Measurements from ENCODE around the gene RBM47.

RBM47 gene

GRCh38 chr4:40575846-40576245, 53.8 kb downstream of the RBM47 start:
- peaks cover 76% of the 10 kb centered on the region for H3K4me1 ChIP-seq (ENCODE audit: low read depth, poor library complexity, severe bottlenecking)
- no peaks in the 10 kb centered on the region for H4K20me1 ChIP-seq (ENCODE audit: insufficient read depth)
- no peak for TF ChIP-seq CTCF (conservative IDR thresholded peaks at IDR 0.05; ENCODE audit: low read depth, low read length)
- no peaks in the 10 kb centered on the region for H3K36me3 ChIP-seq (ENCODE audit: insufficient read depth)
- H3K27ac ChIP-seq, result peak overlapping the region; percentile 79
- peaks cover 22% of the 10 kb centered on the region for H3K79me2 ChIP-seq (ENCODE audit: insufficient read depth, low read depth)
- peak overlapping the region; percentile 29; the same call in 1 of the 2 replicates for H3K9ac ChIP-seq
- no peak overlapping the region for H3K4me3 ChIP-seq (IDR thresholded peaks at IDR 0.05; ENCODE audit: insufficient read depth, low read depth, low read length)
- no peaks in the 10 kb centered on the region for H3K27me3 ChIP-seq (ENCODE audit: insufficient read depth, low read depth)
- H3K4me2 ChIP-seq, result peak overlapping the region; percentile 71
- H2AFZ ChIP-seq (ENCODE audit: low read depth), result no peak overlapping the region

GRCh38 chr4:40573593-40574311, 55.9 kb downstream of the RBM47 start:
- Histone ChIP-seq H2AFZ (ENCODE audit: low read depth) (no peak overlapping the region), H3K27me3 (ENCODE audit: insufficient read depth, low read depth) (no peaks in the 10 kb centered on the region), H3K27ac (no peak overlapping the region), H3K36me3 (ENCODE audit: insufficient read depth) (no peaks in the 10 kb centered on the region), H3K4me2 (no peak overlapping the region), H3K4me3 (IDR thresholded peaks at IDR 0.05; ENCODE audit: insufficient read depth, low read depth, low read length) (no peak overlapping the region), H3K79me2 (ENCODE audit: insufficient read depth, low read depth) (peaks cover 15% of the 10 kb centered on the region), H4K20me1 (ENCODE audit: insufficient read depth) (no peaks in the 10 kb centered on the region), H3K4me1 (ENCODE audit: low read depth, poor library complexity, severe bottlenecking) (peaks cover 58% of the 10 kb centered on the region), H3K9ac (no peak overlapping the region)
- no peak for TF ChIP-seq CTCF (conservative IDR thresholded peaks at IDR 0.05; ENCODE audit: low read depth, low read length)

GRCh38 chr4:40572692-40573310, 56.9 kb downstream of the RBM47 start:
- H3K79me2 ChIP-seq (ENCODE audit: insufficient read depth, low read depth), result peaks cover 17% of the 10 kb centered on the region
- no peaks in the 10 kb centered on the region for H3K36me3 ChIP-seq (ENCODE audit: insufficient read depth)
- H2AFZ ChIP-seq (ENCODE audit: low read depth), result no peak overlapping the region
- H4K20me1 ChIP-seq (ENCODE audit: insufficient read depth), result no peaks in the 10 kb centered on the region
- no peaks in the 10 kb centered on the region for H3K27me3 ChIP-seq (ENCODE audit: insufficient read depth, low read depth)
- H3K4me3 ChIP-seq (IDR thresholded peaks at IDR 0.05; ENCODE audit: insufficient read depth, low read depth, low read length), result no peak overlapping the region
- peaks cover 54% of the 10 kb centered on the region for H3K4me1 ChIP-seq (ENCODE audit: low read depth, poor library complexity, severe bottlenecking)
- H3K4me2 ChIP-seq, result no peak overlapping the region
- H3K9ac ChIP-seq, result no peak overlapping the region
- TF ChIP-seq CTCF (conservative IDR thresholded peaks at IDR 0.05; ENCODE audit: low read depth, low read length), result no peak
- no peak overlapping the region for H3K27ac ChIP-seq

- H3K9ac ChIP-seq, result no peak overlapping the region
- H3K36me3 ChIP-seq (ENCODE audit: insufficient read depth), result no peaks in the 10 kb centered on the region
- H4K20me1 ChIP-seq (ENCODE audit: insufficient read depth), result no peaks in the 10 kb centered on the region
- H2AFZ ChIP-seq (ENCODE audit: low read depth), result no peak overlapping the region
- no peak overlapping the region for H3K4me3 ChIP-seq (IDR thresholded peaks at IDR 0.05; ENCODE audit: insufficient read depth, low read depth, low read length)
- H3K79me2 ChIP-seq (ENCODE audit: insufficient read depth, low read depth), result peaks cover 23% of the 10 kb centered on the region
- no peak overlapping the region for H3K27ac ChIP-seq
- peaks cover 54% of the 10 kb centered on the region for H3K4me1 ChIP-seq (ENCODE audit: low read depth, poor library complexity, severe bottlenecking)
- no peak for TF ChIP-seq CTCF (conservative IDR thresholded peaks at IDR 0.05; ENCODE audit: low read depth, low read length)
- no peak overlapping the region for H3K4me2 ChIP-seq
- H3K27me3 ChIP-seq (ENCODE audit: insufficient read depth, low read depth), result no peaks in the 10 kb centered on the region
Observed at GRCh38 chr4:40571208-40571607, 58.5 kb downstream of the RBM47 start.
